HG02798 (cell line): Measurements from ENCODE around the gene AOAH.
A peak's percentile ranks its signal among the peaks of the same experiment; 100 is the strongest.

Experiments used
- ATAC-seq: cut with Tn5 transposase; IDR thresholded peaks from one replicate; pipeline ENCODE4 v1.9.1; 2021; ENCODE audit warnings: mild to moderate bottlenecking; ENCODE audit not compliant: unreplicated experiment, poor library complexity

The AOAH gene, protein sequence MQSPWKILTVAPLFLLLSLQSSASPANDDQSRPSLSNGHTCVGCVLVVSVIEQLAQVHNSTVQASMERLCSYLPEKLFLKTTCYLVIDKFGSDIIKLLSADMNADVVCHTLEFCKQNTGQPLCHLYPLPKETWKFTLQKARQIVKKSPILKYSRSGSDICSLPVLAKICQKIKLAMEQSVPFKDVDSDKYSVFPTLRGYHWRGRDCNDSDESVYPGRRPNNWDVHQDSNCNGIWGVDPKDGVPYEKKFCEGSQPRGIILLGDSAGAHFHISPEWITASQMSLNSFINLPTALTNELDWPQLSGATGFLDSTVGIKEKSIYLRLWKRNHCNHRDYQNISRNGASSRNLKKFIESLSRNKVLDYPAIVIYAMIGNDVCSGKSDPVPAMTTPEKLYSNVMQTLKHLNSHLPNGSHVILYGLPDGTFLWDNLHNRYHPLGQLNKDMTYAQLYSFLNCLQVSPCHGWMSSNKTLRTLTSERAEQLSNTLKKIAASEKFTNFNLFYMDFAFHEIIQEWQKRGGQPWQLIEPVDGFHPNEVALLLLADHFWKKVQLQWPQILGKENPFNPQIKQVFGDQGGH

DNA sequence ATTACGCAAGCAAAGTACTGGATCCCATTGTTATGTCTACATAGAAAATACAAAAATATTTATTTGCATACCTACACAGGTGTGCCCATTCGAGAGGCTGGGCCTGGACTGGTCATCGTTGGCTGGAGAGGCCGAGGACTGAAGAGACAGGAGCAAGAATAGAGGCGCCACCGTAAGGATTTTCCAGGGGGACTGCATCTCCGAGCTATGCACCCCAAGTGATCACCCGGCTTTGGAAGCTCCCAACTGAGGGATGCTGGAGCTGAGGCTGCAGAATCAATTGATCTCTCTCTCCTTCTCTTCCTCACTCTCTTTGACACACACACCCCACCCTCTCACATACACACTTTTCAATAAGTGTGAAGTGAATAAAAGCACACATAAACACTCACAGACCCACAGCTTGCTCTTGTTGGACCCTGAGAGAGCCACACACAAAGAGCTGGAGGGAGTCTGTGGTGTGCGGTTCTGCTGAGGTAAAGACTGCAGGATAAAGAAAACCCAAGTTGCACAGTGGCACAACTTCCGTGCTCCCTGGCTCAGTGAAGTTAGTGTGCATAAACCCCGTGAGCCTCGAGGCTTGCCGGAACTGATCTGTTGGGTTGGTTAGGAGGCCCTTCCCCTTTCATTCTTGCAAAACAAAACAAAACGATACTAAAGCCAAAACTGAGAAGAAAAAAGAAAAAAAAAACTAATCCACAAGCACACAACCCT lies at the start of gene AOAH:
Gene AOAH, minus strand, starts transcription at position 544 of the 714 bp plus-strand sequence. Its CDS starts 346 bp downstream, at position 198.
- ATAC-seq, result peak; percentile 80

DNA sequence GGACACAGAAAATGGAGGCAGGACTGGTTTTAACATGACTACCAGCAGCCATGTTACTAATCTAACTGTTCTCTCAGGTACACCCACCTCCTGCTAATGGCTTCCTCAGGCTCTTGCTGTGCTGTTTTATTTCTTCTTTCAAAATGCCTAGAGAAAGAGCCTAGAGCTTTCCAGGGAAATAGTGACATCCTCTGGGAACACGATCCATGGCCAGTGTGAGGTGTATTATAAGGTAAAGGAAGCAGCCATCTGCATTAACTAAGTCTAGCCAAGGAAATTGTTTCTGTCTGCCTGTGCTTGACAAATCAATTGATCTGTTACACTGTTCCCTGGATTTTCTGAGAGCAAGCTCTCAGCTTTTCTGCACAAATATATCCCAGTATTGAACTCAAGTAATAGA lies 42.2 kb upstream of the AOAH start:
- ATAC-seq, result no peak

DNA sequence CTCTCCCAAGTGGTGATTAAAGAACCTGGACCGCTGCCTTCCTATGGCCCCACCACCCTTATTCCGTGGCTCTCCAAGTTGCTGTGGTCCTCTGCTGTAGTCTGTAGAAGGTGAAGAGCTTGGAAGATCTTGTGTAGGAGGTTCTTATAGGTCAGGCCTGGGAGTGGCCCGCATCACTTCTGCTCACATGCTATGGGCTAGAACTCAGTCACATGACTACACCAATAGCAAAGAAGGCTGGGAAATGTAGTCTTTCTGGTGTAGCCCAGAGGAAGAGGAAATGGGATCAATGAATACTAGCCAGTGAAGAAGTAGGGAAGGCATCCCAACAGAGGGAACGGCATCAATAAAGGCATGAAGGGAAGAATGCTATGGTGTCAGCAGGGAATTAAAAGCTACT lies 41.3 kb upstream of the AOAH start:
- ATAC-seq, result no peak

DNA sequence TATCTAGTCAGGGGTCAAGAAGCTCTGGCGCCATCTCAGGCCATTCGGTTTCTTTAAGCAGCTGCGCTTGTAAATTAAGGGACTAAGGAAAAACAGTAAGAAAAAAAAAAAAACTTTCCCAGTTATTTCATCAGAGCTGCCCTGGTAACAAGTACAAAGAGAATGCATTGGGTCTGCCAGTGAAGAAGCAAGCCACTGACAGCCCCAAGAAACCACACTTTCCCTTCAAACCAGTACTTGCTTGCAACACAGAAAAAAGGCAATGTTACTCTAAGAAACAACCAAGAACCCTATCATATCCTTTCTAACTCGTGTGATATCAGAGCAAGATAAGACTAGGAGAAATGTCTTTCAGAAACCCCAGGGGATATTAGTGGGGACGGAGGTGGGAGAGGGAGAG lies 40.6 kb upstream of the AOAH start:
- ATAC-seq, result no peak

DNA sequence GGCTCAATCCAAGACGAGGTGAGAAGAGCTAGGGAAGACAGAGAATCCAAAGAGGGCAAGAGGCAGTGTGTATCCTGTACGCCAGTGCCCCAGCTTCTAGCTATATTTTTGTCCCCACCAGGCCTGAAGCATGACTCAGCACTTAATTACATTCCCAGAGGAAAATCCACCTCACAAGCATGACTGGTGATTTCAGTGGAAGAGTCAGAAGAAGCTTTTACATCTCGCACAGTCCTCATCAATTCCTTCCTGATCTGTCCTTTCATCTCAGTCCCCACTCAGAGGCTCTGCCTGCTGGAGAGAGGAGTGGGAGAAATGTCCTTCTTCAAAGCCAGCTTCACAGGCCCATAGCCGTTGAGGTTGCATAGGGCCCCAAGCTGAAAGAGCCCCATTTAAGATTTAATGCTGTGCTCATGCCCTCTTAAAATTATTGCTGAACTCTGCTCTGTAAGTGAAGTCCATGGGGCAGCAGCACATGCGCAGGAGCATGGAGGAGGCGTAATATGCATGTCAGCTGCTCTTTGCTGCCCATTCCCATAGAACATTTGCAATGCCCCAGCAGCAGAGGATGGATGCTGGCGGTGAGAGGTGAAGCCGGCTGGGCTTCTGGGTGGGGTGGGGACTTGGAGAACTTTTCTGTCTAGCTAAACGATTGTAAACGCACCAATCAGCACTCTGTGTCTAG lies 39.0 kb upstream of the AOAH start:
- ATAC-seq, result no peak

DNA sequence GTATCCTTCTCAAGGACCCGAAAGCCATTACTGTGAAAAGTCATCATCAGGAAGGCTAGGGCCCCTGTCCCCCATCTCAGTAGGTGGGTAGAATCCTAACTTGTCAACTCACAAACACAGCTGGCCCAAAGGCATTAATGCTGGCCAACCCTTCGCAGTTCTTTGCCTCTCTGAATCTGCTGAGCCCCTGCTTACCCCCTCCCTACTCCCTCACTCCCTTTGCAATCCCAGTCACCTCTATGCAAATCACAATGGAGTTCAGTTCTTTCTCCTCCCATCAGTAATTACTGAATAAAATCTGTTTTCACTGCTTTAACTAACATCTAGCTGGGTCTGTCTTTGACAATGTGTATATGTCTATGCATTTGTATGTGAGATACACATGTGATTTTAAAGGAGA lies 38.1 kb upstream of the AOAH start:
- no peak for ATAC-seq

DNA sequence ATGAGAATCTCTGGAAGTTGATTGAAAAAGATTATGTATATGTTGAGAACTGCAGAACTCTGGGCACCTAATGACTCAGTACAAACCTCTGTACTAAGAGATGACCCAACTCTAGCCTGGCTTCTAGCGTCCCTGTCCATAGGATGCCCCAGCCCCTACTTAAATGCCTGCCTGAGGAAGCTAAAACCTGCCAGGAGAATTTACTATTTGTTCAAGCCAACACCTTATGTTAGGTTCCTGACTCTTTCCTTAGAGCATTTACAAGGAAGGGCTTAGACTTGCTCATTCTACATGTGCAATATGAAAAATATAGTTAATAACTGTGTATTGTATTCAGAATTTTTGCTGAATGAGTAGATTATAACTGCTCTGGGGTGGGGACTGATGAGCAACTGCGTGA lies 37.5 kb upstream of the AOAH start:
- no peak for ATAC-seq

DNA sequence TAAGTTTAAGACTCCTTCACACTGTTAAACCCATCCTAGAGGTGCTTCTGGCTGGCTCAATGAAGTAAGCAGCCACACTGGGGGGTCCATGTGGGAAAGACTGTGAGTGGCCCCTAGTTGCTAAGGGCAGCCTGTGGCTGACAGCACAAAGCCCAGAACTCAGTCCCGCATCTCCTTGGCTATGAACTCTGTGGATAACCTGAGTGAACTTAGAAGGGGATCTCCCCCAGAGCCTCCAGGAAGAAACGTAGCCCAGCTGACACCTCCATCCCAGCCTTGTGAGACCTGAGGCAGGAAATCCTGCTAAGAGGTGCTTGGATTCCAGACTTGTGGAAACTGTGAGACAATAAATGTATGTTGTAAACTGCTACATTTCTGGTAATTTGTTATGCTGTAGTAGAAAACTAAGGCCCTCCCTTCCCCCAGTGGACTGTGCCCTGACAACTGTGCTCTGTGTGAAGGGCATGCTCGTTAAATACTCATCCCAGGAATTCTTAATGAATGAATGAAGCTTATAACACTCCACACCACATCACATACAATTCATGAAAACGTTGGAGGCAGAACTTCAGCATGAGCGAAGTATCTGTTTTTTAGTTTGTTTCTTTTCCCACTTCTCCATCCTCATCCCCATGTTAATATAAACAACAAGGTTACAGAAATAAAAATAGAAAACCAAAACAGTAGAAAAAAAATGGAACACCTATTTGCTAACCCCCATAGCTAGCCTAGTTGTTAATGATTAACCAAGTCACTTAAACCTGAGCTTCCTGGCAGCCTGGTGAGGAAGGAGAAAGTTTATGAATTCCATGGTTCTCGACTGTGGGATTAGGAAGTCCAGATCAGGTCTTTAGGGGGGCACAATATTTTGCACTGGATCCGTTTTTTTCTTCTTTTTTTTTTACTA lies 36.8 kb upstream of the AOAH start:
- no peak for ATAC-seq

DNA sequence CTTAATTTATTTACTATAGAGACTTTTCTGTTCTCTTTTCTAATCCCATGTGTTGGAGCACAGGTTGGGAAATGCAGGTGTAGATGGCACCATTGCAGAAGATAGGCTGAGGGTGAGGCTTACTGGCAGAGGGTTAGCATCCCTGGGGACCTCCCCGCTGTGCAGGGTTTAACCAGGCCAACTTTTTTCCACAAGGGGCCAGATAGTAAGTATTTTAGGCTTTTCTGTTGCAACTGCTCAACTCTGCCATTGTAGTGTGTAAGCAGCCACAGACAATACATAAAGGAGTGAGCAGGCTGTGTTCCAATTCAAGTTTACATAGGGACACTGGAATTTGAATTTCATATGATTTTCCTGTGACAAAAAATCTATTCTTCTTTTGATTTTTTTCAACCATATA lies 34.6 kb upstream of the AOAH start:
- ATAC-seq, result no peak

DNA sequence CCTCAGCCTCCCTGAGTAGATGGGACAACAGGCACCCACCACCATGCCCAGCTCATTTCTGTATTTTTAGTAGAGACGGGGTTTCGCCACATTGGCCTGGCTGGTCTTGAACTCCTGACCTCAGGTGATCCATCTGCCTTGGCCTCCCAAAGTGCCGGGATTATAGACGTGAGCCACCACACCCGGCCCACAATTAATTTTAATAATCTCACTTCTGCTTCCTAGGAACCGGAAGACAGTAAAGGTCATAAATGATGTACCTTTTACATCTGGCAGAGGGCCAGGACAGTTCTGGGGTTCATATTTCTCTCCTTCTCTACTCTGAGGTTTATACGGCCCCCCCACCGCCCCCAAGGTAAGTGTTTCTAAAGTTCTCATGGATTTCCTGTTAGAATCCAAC lies 31.2 kb upstream of the AOAH start:
- ATAC-seq, result no peak

DNA sequence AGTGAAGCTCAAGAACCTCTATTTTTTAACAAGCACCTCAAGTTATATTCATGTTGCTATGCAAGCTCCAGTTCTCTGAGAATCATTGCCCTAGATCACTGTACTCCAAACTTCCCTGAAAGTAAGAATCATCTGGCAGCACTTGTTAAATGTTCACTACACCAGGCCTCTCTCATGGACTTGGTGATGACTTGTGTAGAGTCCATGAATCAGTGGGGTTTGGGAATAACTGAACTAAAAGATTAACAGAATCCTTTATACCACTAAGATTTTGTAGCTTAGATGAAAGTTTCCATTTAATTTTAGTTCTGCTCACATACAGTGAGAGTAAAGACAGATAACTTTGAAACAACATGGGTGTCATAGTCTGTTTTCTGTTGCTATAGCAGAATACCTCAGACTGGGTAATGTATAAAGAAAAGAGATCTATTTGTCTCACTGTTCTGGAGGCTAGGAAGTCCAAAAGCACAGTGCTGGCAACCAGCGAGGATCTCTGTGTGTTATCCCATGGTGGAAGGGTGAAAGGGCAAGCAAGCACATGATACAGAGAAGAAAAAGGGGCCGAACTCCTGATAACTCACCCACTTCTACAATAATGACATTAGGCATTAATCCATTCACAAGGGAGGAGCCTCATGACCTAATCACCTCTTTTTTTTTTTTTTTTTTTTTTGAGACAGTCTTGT lies 27.9 kb upstream of the AOAH start:
- no peak for ATAC-seq

DNA sequence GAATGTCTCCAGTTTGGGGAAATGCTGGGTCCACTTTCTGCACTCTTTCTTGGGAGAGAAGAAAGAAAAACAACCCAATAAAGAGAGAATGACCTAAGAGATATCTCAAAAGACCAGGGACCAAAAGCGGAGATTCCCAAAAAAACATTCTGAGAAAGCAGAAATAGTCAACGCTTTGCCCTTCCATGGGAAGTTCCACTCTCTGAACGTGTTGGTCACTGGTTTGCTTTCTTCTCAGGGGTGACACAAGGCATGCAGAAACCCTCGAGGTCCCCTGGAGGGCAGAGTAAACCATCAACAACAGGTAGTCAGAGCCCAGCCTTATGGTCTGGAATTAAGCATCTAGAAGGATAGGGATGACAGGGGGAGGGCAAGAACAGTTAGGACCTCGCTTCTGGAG lies 26.2 kb upstream of the AOAH start:
- no peak for ATAC-seq

DNA sequence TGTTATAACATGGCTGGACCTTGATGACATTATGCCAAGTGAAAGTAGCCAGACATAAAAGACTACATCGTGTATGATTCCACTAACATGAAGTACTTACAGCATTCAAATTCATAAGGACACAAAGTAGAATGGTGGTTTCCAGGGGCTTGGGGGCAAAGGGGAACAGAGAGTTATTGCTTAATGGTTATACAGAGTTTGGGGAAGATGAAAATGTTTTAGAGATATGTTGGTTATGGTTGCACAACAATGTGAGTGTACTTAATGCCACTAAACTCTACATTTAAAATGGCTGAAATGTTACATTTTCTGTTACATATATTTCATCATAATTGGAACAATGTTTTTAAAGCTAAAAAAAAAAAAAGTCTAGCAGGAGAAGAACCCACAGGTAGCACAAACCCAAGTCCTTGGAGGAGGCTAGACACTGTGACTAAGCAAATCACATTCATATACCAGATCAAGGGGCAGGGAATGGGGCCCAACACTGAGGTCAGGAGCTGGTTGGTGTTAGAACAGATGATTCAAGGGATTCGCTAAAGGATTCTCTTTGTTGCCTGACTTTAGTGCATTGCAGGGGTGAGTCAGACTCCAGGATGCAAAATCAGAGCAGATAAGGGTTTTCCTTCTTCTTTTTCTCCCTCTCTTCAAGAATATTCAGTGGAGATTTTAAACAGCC lies 25.1 kb upstream of the AOAH start:
- no peak for ATAC-seq

DNA sequence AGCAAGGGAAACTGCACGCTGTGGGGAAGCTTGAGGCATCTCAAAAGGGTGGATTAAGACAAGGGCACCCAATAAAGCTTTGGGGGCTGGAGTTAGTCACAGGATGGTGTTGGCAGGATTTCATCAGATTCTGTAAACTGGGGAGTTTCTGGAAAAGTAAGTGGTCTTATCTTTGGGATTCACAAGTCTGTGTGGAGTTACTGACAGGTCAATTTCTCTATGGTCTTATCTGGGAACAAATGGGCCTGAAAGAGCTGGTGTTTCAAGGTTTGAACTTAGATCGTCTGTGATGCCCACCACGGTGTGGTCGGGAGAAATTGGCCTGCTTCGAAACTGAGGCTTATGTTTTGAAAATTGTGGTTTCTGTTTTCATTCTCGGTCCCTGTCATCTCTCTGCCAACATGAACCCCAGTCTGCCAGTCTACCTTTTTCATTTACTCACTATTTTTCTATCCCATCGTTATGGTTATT lies 23.8 kb upstream of the AOAH start:
- ATAC-seq, result no peak

DNA sequence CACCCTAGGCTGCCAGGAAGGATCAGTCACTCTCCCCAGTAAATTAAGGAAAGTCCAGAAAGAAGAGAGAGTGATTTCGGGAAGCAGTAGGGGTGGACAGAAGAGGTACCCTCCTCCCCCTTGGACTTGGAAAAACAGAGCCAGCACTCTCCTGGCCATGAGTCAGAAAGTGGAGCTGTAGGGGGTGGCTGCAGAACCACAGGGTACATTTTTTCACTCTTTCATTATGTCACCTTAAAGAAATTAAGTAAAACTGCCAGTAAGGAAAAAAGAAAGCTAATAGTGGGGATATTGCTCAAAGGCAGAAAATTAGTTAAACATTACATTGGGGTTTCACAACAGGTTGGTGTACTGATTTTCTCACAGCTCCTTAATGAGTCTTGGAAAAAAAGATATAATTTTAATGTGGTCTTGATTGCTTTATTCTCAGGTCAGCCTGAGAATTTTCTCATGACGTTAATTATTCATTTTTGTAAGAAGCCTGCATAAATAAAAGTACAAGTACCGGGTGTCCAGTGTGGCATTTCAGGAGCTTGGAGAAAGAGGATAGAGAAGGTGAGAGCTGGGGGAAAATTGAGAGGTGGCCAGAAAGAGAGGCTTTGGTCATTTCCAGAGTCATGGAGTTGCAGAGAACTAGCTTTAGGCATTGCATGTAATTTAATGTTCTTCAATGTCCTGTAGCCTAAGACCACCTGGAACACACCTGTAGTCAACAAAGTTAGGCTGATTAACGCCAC lies 23.2 kb upstream of the AOAH start:
- ATAC-seq, result no peak

DNA sequence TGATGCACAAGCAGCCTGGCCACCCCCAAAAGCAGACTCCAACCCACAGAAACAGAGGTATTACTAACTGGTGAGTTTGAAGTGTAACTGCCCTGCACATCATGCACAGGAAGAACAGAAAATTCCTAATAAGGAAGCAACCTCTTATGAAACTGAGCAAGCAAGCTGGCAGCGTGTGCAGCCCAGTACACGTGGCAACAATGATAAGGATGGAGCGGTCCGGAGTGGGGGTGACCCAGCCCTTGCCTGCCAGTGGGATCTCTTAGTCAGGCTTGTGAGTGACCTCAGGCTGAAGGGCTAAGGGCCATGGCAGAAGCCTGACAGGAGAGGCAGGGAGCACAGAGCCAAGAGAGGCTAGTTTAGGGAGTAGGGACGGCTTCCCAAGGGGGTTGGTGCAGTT lies 22.1 kb upstream of the AOAH start:
- no peak for ATAC-seq

DNA sequence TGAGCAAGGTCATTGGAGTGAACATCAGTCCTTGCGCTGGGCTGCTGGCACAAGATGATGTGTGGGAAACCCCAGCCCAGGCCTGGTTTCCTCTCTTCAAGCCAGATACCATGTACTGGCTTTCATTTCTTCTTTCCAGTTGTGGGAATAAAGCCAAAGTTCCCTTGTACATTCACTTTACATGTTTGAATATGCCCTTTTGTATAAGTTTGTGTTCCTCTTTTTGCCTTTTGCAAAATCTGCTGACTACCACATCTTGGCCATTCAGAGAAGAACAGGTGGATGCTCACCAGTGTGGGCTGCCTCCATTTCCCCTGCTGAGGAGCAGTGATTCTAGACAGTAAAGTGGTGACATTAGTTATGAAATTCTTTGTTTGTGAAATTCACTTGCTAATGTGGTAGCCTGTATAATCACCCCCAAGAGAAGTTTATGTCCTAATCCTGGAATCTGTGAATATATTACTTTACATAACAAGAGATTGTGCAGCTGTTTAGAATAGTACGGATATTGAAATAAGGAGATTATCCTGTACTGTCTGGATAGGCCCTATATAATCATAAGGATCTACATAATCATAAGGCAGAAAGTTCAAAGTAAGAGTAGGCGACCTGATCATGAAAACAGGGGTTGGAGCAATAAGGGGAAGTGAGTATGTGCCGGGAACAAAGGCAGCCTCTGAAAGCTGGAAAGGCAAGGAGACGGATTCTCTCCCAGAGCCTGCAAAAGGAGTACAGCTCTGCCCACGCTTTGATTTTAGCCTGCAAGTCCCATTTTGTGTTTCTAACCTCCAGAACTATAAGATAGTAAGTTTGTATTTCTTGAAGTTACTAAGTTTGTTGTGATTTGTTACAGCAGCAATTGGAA lies 18.8 kb upstream of the AOAH start:
- no peak for ATAC-seq
